DMS79 (cell line): ENCODE data around the gene LPP.
A peak's percentile ranks its signal among the peaks of the same experiment; 100 is the strongest.
"Not testable (repeated sequence)": the region's sequence is repeated elsewhere in the genome, so short reads cannot be mapped to it uniquely, and the experiment has no call there.

ENCODE experiments used
- DNase-seq: peaks from one replicate; lab custom pipeline; 2025; lab: John Stamatoyannopoulos, UW

LPP gene

DNA sequence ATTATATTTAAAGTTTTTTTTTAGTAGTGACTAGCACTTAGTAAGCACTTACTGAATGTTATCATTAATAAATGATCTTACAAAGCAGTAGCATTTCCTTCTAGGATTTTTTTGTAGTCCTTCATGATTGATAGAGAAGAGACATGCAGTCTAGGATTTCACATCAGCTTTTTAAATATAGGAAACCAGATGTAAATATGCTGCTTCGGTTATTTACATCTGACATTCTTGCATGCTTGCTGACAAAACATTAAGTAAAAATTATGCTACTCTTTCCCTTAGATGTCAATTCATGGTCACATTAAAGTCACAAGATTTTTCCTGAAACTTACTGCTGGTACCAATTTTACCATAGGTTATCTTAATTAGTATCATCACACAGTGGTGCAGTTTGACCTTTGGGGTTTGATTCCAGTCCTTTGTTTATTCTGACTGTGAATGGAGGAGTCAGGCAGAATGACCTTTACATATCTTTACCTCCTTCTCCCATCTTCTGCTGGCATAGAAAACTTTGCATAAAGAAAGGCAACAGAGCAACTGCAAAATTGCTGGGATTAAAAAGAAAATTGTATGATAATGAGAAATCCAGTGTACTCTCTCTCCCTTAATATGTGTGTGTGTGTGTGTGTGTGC, 286.5 kb downstream of the LPP start:
- no peak for DNase-seq

DNA sequence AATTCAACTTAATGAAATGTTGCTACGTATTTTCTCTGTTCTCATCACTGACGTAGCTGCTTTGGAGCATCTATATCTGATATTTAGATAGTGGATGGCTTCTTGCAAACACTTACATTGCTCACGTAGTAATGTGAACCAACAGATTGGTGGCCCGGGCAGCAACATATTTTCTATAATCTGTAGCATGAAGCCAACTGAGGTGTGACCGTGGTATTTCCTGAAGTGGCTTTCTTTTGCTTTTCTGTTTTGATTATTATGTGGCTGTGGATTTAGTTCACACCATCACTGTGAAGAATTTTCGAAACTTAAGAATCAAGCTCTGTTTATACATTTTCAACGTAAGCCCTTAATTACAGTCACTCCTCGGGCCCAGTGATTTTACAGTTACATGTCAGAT, 288.5 kb downstream of the LPP start:
- DNase-seq = no peak

DNA sequence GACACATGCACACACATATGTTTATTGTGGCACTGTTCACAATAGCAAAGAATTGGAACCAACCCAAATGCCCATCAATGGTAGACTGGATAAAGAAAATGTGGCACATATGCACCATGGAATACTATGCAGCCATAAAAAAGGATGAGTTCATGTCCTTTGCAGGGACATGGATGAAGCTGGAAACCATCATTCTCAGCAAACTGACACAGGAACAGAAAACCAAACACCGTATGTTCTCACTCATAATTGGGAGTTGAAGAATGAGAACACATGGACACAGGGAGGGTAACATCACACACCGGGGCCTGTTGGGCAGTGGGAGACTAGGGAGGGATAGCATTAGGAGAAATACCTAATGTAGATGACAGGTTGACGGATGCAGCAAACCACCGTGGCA, 291.2 kb downstream of the LPP start:
- not testable (repeated sequence) for DNase-seq

DNA sequence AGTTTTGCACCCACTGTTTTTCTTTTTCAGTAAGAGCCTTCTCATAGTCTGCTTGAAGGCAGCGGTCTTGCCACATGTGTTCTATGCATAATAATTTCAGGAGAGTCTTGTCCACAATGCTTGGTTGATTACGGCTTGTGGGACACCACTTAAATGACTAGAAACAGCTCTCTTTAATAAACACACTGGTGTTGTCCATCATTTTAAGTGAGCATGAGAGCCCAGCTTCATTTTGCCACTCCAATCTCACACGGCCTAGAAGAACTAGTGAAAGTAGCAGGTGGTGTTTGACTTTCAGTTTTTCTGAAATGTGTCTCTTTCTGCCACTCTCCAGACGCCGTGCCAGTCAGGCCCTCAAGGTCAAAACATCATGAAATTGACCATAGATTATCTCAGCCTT, 292.1 kb downstream of the LPP start:
- DNase-seq = peak; percentile 84

DNA sequence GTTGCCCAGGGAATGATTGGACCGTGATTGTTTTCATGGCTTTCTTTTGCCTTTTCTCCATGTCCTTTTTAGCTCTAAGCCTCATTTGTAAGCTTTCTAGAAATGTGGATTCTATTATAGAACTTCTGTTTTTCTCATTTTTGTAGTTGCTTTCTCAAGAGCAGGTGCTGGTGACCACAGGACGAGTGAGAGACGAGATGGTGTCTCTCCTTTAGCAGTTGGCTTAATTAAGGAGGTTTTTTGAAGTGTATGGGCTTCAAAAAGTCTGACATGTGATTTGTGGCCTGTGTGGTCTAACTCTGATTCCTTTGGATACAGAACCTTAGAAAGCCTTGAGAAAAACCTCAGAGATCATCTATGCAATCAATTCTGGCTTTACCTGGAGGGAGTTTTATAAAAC, 292.8 kb downstream of the LPP start:
- no peak for DNase-seq

DNA sequence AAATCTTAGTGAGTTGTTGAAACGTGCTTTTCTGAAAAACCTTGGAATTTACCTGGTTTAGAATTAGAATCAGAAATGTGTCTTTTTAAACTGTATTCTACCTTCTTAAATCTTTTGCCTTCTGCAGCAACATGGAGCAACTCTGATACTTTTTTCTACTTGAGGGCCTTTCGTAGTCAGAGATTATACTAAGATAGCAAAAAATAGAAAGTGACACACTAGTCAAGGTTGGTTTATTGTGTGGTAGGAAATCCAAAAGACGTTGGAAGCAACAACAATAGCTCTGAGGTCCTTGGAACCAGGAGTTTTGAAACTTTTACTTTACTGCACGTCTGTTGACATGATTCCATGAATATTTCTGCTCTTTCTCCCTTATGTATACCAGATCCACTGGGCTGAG, 294.9 kb downstream of the LPP start:
- no peak for DNase-seq

DNA sequence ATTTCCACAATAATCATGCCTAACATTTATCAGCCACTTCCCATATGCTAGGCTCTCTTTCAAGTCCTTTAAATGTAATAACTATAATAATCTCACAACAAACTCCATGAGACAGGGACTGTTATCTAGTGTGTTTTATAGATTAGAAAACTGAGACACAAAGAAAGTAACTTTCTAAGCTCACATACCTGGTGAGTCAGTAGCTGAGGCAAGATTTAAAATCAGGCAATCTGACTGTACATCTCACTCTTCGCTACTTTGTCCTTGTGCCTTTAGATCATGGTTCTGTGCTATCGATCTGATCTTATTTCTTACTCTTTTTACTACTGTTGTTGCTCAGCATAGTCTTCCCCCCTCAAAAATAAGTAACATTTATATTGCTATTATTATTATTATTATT, 295.5 kb downstream of the LPP start:
- DNase-seq = no peak

DNA sequence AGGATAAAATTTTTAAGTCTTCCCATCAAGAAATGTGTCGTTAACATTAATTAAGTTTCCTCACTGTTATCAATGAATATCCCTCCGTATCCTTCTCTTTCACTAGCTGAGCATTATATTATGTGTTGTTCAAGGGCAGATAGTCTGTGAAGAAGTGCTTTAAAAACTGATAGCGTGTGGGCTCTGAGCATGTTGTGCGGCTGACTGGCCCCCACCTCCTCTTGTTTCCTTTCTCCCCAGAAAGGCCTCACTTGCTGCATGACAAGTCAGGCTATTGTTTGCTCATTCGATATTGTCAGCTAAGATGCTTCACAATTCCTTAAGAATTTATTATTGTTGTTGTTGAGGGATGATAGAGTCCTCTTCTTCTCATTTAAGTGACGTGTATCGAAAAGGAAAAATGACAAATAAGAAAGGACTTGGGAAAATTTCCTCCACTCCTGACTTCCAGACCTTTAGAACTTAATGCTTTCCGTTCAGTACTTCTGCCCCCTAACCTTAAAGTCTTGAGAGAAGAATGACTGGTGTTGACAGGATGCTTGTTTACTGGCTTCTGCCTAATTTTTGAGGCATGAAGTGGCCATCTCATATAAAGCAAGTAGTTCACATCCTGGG, 298.3 kb downstream of the LPP start:
- no peak for DNase-seq

DNA sequence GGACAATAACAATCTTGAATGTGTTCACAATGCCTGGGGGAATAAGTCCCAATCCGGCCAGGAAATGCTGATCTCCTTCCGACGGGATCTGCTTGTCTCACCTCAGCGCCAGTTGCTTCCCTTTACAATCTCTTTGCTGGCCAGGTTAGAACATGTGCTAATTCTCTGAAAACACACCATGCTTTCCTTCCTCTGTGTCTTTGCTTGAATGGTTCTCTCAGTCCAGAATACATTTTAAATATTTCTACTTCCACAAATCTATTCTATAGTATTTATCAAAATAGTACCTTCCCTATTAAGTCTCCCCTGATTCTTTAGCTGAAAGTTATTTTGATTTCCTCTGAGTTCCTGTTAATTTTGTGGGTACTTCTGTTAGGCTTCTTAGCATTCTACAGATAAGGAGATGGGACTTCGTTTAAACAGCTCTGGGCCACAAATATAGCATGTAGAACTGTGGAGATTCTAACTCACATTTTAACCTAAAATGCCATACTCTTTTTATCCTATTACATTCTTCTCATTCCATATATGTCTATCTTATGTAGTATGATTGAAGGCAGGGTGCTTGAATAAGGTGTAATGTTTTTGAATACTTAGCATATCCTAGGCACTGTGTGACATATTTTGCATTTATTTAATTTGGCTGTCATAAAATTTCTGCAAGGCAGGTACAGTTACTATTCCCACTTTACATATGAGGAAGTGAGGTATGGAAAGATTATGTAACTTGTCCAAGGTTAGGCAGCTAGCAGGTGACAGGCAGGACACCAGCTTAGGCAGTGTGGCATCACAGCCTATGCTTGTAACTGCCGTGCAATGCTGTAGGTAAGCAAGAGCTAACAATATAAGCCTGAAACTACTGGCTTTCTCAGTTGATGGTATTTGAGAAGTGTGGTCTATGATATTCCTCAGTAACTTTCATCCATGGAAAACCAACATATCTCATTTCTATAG, 299.8 kb downstream of the LPP start:
- no peak for DNase-seq

DNA sequence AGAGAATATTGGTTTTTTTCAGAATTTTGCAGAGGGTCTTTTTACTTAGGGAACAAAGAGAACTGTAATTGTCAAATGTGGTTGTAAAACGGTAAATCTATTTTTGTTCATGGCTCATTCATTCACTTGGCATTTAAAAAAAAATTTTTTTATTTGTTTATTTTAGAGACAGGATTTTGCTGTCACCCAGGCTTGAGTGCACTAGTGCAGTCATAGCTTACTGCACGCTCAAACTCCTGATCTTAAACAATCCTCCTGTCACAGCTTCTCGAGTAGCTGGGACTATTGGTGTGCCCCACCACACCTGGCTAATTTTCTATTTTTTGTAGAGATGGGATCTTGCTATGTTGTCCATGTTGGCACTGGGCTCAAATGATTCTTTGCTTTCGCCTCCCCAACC, 301.8 kb downstream of the LPP start:
- no peak for DNase-seq

DNA sequence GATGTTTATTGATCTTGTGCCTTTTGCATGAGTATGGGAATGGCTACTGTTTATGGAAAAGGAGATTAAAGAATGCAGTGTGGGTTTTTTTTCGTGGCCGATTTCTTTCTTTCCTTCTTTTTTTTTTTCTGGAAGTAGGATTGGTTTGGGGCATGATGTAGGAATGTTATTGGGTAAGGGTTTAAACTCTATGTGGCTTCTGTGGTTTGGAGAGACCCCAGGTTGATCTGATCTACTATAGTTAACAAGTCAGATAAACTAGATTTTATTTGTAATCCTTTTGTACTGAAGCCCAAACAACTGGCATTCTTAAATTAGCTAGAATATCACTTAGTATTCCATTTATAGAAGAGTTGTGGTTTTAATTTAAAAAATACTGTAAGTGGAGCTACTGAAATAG, 304.8 kb downstream of the LPP start:
- DNase-seq = no peak

DNA sequence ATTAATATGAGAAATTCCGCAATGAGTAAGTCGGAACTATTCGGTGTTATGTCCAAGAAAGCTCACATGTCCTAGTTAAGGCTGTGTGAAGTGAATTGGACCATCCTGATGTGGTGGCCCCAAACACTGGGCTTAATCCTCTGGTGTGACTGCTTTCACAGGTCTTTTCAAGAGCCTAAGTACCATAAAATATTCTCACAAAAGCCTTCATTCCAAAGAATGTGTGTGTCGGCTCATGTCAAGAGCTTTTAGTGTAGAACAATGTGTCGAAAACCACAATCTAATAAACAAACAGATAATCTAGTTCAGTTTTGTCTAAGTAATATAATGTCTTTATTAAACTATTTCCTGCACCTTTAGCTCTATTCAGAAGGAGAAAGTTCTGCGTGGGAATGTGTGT, 311.4 kb downstream of the LPP start:
- DNase-seq = no peak

DNA sequence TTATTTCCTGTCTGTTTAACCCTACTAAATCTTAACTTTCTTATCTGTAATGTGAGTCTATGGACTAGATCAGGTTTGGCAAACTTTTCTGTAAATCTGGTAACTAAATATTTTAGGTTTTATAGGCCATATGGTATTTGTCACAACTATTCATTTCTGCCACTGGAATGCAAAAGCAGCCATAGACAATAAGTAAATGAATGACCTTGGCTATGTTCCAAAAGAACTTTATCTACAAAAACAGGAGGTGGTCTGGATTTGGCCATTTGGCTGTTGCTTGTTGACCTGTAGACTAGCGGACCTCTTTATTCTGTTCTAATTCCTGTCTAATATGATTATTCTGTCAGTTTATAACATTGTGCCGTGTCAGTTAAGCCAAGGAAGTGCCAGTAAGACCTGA, 314.2 kb downstream of the LPP start:
- DNase-seq = no peak

DNA sequence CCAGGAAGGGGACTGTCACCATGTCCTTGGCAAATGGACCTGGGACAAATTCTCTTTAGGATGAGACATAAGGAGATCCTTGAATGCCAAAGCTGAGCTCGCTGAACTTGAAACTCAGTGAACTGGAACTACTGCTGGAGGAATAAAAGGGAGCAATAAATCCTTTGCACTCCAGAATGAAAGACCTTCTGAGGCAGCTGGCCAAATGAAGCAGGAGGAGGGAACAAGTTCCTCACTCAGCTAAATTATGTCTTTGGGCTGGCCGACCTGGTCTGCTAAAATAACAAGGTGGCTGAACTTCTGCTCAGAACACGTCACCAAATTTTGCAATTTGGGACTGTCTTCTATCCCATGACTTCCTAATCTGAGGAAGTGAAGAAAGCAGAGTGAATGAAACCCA, 314.7 kb downstream of the LPP start:
- DNase-seq = peak; percentile 98

DNA sequence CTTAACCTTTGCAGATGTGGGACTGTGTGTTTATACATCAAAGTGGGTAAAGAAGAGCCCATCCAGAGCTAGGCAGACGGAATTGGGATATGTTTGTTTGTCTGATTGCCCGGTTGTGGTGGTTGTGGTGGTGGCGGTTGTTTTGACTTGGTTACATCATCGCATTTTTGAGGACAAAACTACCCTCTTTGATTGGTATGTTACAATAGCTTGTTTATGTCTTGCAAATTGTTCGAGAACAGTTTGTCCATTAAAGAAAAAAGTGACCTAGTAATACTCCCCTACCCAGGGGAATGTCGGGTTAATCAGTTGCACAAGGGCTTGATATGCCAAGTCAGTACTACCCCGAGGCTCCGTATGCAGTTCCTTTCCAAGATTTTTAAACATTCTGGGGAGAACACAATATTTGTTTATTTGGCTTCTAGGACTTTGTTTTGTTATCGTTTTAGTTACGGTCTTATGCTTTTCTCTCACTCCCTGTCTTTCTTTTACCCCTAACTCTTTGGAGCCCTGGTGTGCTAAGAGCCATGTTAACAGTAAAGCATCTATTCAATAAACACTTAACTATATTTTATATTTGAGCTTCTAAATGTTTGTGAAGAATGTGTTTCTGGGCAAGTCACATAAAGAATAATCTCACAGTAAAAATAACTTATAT, 315.4 kb downstream of the LPP start:
- peak; percentile 57 for DNase-seq

DNA sequence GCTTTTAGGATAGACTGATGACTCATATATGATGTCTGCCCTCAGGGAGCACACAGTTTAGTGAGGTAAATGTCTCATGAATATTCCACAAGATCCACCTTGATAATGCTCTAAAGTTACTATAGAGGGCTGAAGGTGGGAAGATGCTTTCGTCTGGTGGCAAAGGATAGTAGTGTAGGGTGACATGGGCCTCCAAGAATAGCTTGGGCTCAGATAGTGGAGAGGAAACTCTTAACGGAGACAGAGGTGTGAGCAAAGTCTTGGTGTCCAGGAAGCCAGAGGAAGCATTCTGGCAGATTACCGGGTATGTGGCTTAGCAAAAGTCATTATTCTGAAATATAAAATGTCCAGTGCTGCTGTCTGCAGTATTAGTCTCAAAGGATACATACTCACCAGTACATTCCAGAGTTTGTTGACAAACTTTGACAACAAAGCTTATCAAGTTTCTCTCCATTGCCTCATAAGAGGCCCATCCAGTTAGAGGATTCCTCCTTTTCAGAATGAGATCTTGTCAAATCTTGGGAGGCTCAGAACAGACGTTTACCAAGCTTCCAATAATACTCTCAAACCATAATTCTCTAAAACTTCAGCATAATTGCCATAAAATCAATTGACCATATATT, 316.7 kb downstream of the LPP start:
- no peak for DNase-seq

DNA sequence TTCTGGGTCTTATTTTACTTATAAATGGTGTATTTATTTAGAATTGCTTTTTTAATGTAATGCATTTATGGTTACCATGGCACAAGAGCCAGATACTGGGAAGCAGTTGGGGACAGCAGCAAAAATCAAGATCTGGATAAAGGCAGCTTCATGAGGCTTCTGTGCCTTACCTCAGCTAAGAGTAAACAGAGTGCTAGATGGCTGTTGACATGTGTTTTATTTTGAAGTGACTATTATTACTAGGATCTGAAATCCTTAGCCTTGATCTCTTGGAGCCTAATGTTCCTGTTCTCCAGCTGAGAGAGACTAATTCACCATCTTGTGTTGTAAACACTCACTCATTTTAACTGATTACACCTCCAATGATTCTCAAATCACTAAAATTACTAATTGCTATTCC, 317.8 kb downstream of the LPP start:
- DNase-seq = peak; percentile 58

DNA sequence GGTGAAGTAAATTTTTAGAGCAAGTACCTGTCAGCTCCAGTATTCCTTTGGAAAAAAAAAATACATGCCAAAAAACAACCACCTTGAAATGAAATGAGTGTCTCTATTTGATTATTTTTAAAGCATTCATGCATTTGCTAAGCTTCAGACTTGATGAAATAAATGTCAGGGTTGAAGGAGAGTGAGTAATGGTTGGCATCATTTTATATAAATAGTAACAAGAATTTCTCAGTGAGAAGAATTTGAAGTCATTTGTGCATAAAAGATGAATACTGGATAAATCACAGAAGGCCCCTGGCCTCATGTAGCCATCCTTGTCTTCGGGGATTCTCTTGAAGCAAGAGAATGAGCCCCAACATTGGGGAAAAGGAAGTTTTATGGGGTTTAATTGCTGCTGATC, 318.4 kb downstream of the LPP start:
- peak; percentile 10 for DNase-seq

DNA sequence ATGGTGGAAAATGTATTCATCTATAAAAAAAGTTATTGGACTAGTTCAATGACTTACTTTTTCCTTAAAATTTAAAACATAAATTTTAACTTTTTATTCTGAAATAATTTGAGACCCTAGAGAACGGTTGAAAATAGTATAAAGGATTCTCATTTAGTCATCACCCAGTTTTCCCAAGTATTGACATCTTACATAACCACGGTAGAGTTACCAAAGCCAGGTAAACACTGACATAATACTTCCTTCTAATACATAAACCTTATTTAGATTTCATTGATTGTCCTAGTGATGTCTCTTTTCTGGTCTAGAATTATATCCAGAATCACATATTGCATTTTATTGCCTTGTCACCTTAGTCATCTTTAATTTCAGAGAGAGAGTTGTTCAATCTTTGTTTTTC, 319.1 kb downstream of the LPP start:
- no peak for DNase-seq

DNA sequence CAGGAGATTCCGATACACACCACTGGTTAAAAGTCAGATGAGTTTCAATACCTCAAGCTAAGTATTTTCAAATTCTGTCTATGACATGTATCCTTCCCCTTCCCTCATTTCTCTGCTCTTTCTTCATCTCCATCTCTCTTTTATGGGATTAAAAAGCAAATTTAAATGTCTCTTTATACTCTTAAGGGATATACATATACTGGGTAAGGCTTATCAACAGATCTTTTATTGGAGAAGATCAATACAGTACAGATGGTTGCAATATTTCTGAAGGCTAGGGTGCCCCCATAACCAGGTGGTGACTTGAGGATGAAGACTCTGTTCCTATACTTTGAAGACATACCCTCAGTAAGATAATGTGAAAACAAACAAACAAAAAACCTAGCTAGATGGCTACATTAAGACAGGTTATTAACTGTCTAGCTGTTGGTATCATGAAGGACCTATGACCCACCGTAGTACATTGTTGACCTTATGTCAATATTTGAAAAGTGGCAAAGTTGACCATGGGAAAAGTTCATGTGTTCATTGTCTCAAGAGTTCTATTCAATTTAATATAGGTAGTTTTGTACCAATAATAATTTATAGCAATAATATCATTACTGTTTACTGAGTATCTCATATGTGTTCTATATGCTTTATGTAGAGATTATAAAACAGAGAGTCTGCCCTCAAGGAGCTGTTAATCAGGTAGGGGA, 319.8 kb downstream of the LPP start:
- DNase-seq = no peak

DNA sequence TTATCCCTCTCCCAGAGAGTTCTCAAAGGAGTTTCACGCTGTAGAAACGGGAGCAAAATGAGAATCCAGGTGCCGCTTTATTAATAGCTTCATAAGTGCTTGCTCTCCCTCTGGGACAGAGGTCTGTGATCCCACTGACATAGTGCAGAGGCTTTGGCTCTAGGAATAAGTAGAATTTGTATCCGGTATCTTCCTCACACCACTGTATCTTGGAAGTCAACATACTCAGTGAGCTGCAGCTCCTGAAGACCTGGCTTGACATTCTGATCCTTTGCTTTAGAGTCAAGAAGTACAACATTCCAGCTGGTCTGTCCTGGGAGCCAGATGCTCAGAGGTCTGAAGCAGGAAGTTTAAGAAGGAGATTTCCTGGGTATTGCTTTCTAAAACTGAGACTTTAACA, 323.0 kb downstream of the LPP start:
- DNase-seq = no peak

DNA sequence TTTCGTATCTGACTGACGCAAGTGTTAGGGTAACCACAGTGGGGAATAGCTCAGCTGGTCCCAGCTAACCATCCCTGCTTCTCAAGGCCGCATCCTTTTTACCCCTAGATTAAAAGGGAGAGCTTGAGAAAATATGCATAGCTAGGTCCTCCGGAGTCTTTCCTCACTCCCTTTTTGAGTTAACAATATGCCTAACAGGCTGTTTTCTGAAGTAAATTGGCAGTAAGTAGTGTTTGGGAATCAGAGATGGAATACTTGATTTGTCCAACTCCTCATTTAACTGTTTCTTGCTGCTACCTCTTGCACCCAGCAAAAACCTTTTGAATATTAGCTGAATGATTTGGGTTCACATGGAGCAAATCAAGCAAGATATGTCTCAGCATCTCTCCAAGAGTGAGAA, 326.1 kb downstream of the LPP start:
- DNase-seq = no peak
